Karpas-422 (cell line): ENCODE data around the gene TNK1. TPM values are rescaled to one million over a fixed set of nuclear protein-coding genes. Genes with fewer than 3 reads are reported as not detected.

Experiments used
- DNase-seq: peaks from one replicate; pipeline ENCODE4 v3.0.0-alpha.2; 2015
- H2AFZ ChIP-seq: fragments of 200-600 bp; sonication (generic); 2 replicates; pipeline ENCODE4 v1.6.1; 2014; ENCODE audit warnings: antibody characterized with exemption, low read length, mixed read lengths
- H3K27ac ChIP-seq: fragments of 200-600 bp; sonication (generic); 2 replicates; pipeline ENCODE4 v1.5.1; 2014; ENCODE audit warnings: mild to moderate bottlenecking, low read length, moderate library complexity
- H3K27me3 ChIP-seq: fragments of 200-600 bp; sonication (generic); 2 replicates; pipeline ENCODE4 v1.6.1; 2014; ENCODE audit warnings: low read length, mixed read lengths
- H3K36me3 ChIP-seq: fragments of 200-600 bp; sonication (generic); 2 replicates; pipeline ENCODE4 v1.6.1; 2014; ENCODE audit warnings: low read length, mixed read lengths; ENCODE audit not compliant: insufficient read depth
- H3K4me1 ChIP-seq: fragments of 200-600 bp; sonication (generic); 2 replicates; pipeline ENCODE4 v1.6.1; 2014; ENCODE audit warnings: mild to moderate bottlenecking, low read length, mixed read lengths
- H3K4me2 ChIP-seq: fragments of 200-600 bp; sonication (generic); 2 replicates; pipeline ENCODE4 v1.6.1; 2014; ENCODE audit warnings: low read length, low read depth, mild to moderate bottlenecking; ENCODE audit not compliant: poor library complexity, severe bottlenecking
- H3K4me3 ChIP-seq: fragments of 200-600 bp; sonication (generic); 2 replicates; pipeline ENCODE4 v1.5.1; 2014; ENCODE audit warnings: mild to moderate bottlenecking, antibody characterized with exemption, low read length, mixed read lengths
- H3K79me2 ChIP-seq: fragments of 200-600 bp; sonication (generic); 2 replicates; pipeline ENCODE4 v1.6.1; 2014; ENCODE audit warnings: mild to moderate bottlenecking, low read length, mixed read lengths
- H3K9ac ChIP-seq: fragments of 200-600 bp; sonication (generic); 2 replicates; pipeline ENCODE4 v1.6.0; 2014; ENCODE audit warnings: low read length
- H3K9me2 ChIP-seq: fragments of 200-600 bp; sonication (generic), shearing (Covaris generic); replicated peaks from 2 replicates; pipeline ENCODE4 v1.6.0; 2014; ENCODE audit warnings: mild to moderate bottlenecking, low read length, moderate library complexity; ENCODE audit not compliant: insufficient read depth
- H3K9me3 ChIP-seq: fragments of 300-700, 200-600 bp; sonication (generic); 2 replicates; pipeline ENCODE4 v1.6.1; 2014; ENCODE audit warnings: low read length, mixed read lengths
- H4K20me1 ChIP-seq: fragments of 200-600 bp; sonication (generic); 2 replicates; pipeline ENCODE4 v1.6.1; 2014; ENCODE audit warnings: mild to moderate bottlenecking, antibody characterized with exemption, low read length, low read depth; ENCODE audit not compliant: insufficient read depth
- total RNA-seq: library from RNA; depleted of rRNA; stranded (reverse); fragments of >200 nt; shearing (Covaris generic); gene quantifications from 2 replicates; pipeline ENCODE4 v1.2.3, GENCODE V29; 2014; ENCODE audit warnings: low replicate concordance

Gene TNK1
- total RNA-seq, 1 experiment from 2014 or later, result 0.75 TPM

DNA sequence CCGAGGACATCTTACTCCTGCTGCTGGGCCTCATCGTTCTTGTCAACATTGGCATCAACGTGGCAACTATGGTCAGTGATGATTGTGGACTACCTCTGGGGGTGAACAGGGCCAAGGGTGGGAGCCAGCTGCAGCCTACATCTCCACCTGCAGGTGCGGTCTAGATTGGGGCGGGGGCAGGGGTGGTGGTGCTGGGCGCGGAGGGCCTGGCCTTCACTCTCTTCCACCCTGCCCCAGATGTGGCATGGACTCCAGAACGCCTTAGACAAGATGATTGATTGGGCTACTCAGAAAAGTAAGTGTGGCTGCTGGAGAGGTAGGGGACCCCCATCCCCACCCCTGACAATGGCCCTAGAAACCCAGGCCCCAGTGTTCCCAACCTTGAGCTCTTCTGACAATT is 44.9 kb downstream of the TNK1 start:
- Histone ChIP-seq H3K9me2 (no peaks in the 10 kb centered on the region), H3K27ac (no peak overlapping the region), H3K4me2 (no peak overlapping the region), H4K20me1 (no peaks in the 10 kb centered on the region), H3K79me2 (no peaks in the 10 kb centered on the region), H3K36me3 (no peaks in the 10 kb centered on the region), H3K9me3 (no peaks in the 10 kb centered on the region), H3K9ac (no peak overlapping the region), H3K27me3 (no peaks in the 10 kb centered on the region), H2AFZ (no peak overlapping the region), H3K4me3 (no peak overlapping the region), H3K4me1 (no peaks in the 10 kb centered on the region)
- DNase-seq, result no peak

DNA sequence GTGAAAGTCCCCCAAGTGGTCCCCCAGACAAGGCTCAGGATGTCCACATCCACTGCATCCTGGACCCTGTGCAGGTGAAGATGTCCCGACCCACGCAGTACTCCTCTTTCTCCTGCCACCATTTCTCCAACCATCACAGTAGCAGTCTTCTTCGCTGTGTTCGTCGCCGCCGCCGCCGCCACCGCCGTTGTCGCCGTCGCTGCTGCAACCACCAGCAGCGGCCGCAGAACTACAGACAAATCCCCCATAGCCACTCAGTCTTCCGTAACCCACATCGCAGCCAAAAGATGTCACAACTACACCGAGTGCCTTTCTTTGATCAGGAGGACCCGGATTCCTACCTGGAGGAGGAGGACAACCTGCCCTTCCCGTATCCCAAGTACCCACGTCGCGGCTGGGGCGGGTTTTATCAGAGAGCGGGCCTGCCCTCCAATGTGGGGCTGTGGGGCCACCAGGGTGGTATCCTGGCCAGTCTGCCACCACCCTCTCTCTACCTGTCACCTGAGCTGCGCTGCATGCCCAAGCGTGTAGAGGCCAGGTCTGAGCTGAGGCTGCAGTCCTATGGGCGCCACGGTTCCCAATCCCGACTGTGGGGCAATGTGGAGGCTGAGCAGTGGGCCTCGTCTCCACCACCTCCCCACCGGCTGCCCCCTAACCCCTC is 45.4 kb downstream of the TNK1 start:
- H3K36me3 ChIP-seq, result no peaks in the 10 kb centered on the region
- no peak overlapping the region for H3K9ac ChIP-seq
- H3K9me3 ChIP-seq, result no peaks in the 10 kb centered on the region
- no peak for DNase-seq
- H3K4me3 ChIP-seq, result no peak overlapping the region
- H4K20me1 ChIP-seq, result no peaks in the 10 kb centered on the region
- no peaks in the 10 kb centered on the region for H3K9me2 ChIP-seq
- H3K27ac ChIP-seq, result no peak overlapping the region
- H3K4me2 ChIP-seq, result no peak overlapping the region
- no peak overlapping the region for H2AFZ ChIP-seq
- no peaks in the 10 kb centered on the region for H3K27me3 ChIP-seq
- H3K79me2 ChIP-seq, result no peaks in the 10 kb centered on the region
- H3K4me1 ChIP-seq, result no peaks in the 10 kb centered on the region

DNA sequence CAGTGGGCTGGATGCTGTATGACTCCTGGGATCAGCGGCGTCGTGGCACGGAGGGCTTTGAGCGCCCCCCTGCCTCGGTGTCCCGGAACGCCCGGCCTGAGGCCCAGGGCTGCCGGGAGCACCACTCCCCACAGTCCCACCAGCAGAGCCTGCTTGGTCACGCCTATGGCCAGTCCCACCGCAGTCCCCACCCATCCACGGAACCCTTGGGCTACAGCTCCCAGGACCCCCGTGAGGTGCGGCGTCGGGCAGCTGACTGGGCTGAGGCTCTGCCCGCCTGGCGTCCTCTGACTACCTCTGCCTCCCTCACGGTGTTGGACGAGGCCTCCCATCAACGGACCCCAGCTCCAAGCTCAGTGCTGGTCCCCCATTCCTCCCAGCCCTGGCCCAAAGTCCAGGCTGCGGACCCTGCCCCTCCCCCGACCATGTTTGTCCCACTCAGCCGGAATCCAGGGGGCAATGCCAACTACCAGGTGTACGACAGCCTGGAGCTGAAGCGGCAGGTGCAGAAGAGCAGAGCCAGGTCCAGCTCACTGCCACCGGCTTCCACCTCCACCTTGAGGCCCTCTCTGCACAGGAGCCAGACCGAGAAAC is 46.1 kb downstream of the TNK1 start:
- H3K9me2 ChIP-seq, result no peaks in the 10 kb centered on the region
- H4K20me1 ChIP-seq, result no peaks in the 10 kb centered on the region
- H3K4me3 ChIP-seq, result no peak overlapping the region
- H2AFZ ChIP-seq, result no peak overlapping the region
- no peaks in the 10 kb centered on the region for H3K27me3 ChIP-seq
- no peaks in the 10 kb centered on the region for H3K79me2 ChIP-seq
- H3K4me1 ChIP-seq, result no peaks in the 10 kb centered on the region
- no peak overlapping the region for H3K27ac ChIP-seq
- H3K9ac ChIP-seq, result no peak overlapping the region
- no peaks in the 10 kb centered on the region for H3K36me3 ChIP-seq
- no peak overlapping the region for H3K4me2 ChIP-seq
- DNase-seq, result no peak
- no peaks in the 10 kb centered on the region for H3K9me3 ChIP-seq

DNA sequence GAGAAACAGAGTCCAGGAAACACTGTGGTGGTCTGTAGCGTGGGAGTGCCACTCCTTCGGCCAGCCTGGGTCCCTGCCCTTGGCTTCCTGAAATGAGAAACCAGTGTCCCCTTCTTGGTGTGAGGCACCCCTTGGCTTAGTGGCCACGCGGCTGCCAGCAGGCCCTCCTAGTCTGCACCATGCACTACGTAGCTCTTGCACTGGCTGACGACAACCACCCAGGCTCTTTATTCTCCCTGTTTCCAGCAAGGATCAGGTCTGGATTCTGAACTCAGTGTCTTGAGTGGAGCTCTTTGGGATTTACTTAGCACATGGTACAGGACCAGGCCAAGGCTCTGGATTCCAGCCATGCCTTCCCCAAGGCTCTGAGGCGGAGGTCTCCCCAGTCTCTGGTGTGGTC is 46.7 kb downstream of the TNK1 start:
- H3K4me3 ChIP-seq, result no peak overlapping the region
- no peaks in the 10 kb centered on the region for H3K27me3 ChIP-seq
- no peaks in the 10 kb centered on the region for H3K9me3 ChIP-seq
- no peaks in the 10 kb centered on the region for H3K36me3 ChIP-seq
- no peaks in the 10 kb centered on the region for H3K9me2 ChIP-seq
- H3K4me2 ChIP-seq, result no peak overlapping the region
- no peaks in the 10 kb centered on the region for H4K20me1 ChIP-seq
- DNase-seq, result no peak
- no peaks in the 10 kb centered on the region for H3K79me2 ChIP-seq
- H3K27ac ChIP-seq, result no peak overlapping the region
- no peak overlapping the region for H3K9ac ChIP-seq
- no peaks in the 10 kb centered on the region for H3K4me1 ChIP-seq
- H2AFZ ChIP-seq, result no peak overlapping the region

DNA sequence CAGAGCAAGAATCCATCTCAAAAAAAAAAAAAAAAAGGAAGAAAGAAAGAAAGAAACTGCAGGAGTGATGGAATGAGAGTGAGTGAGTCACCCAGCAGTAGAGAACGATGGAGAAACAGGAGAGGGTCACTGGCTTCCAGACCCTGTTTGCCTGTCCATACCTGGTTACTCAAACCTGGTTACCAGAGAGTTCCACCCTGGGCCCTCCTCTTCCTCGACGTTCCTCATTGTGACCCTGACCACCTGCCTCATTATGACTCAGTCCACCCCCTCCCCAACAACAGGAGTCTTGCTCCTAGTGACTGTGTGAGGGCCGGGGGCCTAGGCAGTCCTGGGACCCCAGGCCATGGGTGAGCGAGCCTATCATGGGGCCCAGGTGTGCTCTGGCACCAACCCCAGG is 47.7 kb downstream of the TNK1 start, which contains the start of gene SPEM3:
Gene SPEM3 (plus strand): TSS at position 301 of the 400 bp plus-strand sequence. CDS start 46 bp downstream, at position 347.
- no peak within 1 kb of the TSS for H3K4me2 ChIP-seq

DNA sequence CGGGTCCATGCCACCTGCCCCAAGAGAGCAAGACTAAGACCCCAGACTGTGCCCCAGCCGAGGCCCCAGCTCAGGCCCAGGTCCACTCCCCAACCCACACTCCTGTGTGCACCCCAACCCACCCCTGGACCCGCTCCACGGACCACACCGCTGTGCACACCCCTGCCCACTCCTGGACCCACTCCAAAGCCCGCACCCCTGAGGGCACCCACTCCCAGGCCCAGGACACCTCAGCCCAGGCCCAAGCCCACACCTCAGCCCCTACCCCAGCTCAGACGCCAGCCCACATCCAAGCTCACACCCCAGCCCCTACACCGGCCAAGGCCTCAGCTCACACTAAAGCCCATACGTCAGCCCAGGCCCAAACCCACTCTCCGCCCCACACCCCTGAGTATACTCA is 48.8 kb downstream of the TNK1 start:
- H4K20me1 ChIP-seq, result no peaks in the 10 kb centered on the region
- no peak overlapping the region for H3K4me2 ChIP-seq
- no peak overlapping the region for H2AFZ ChIP-seq
- no peak overlapping the region for H3K9ac ChIP-seq
- no peak overlapping the region for H3K4me3 ChIP-seq
- H3K9me2 ChIP-seq, result no peaks in the 10 kb centered on the region
- no peak for DNase-seq
- H3K27ac ChIP-seq, result no peak overlapping the region
- H3K36me3 ChIP-seq, result no peaks in the 10 kb centered on the region
- no peaks in the 10 kb centered on the region for H3K79me2 ChIP-seq
- H3K27me3 ChIP-seq, result no peaks in the 10 kb centered on the region
- no peaks in the 10 kb centered on the region for H3K9me3 ChIP-seq
- H3K4me1 ChIP-seq, result no peaks in the 10 kb centered on the region

More for the DNA sequence above, 47.7 kb downstream of the TNK1 start, which contains the start of gene SPEM3:
- Histone ChIP-seq H2AFZ (no peak within 1 kb of the TSS), H3K79me2 (no peaks in the 10 kb centered on the region), H3K9ac (no peak within 1 kb of the TSS), H3K36me3 (no peaks in the 10 kb centered on the region), H3K4me1 (no peaks in the 10 kb centered on the region), H3K4me3 (no peak within 1 kb of the TSS), H3K9me2 (no peaks in the 10 kb centered on the region), H3K27me3 (no peaks in the 10 kb centered on the region), H4K20me1 (no peaks in the 10 kb centered on the region), H3K27ac (no peak within 1 kb of the TSS), H3K9me3 (no peaks in the 10 kb centered on the region)
- DNase-seq, result no peak

DNA sequence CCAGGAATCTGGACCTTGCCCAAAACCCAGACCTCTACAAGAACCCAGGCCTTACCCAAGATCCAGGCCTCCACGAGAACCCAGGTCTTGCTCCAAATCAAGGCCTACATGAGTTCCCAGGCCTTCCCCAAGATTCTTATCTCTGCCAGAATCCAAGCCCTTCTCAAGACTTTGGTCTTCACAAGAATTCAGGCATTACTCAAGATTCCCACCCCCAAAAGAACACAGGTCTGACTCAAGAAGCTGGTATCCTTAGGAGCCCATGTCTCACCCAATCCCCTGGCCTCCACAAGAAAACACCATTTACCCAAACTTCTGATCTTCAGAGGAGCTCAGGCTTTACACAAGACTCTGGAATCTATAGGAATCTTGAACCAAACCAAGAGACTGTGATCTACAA is 50.3 kb downstream of the TNK1 start:
- DNase-seq, result no peak
- no peak overlapping the region for H3K4me3 ChIP-seq
- H3K27me3 ChIP-seq, result no peaks in the 10 kb centered on the region
- H3K27ac ChIP-seq, result no peak overlapping the region
- H3K4me2 ChIP-seq, result no peak overlapping the region
- no peaks in the 10 kb centered on the region for H4K20me1 ChIP-seq
- no peak overlapping the region for H2AFZ ChIP-seq
- no peaks in the 10 kb centered on the region for H3K36me3 ChIP-seq
- no peak overlapping the region for H3K9ac ChIP-seq
- H3K9me3 ChIP-seq, result no peaks in the 10 kb centered on the region
- H3K4me1 ChIP-seq, result peaks cover 3% of the 10 kb centered on the region
- H3K79me2 ChIP-seq, result 0 out of 2 replicates have a peak, but pooled peaks cover 2% of the 10 kb centered on the region
- H3K9me2 ChIP-seq, result no peaks in the 10 kb centered on the region

DNA sequence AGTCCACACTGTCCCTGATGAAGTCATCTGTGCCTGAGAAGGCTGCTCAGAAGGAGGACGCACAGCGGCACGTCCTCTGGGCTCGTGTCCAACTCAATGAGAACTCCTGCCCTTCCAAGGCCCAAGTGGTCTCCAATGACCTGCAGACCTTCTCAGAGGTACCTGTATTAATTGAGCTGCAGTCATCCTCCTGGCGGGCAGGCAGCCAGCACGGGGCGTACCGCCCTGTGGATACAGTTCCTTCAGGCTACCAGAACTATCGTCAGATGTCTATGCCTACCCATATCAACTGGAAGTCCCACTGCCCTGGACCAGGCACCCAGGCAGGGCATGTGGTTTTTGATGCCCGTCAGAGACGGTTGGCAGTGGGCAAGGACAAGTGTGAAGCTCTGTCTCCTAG is 51.4 kb downstream of the TNK1 start:
- Histone ChIP-seq H3K27ac (no peak overlapping the region), H3K36me3 (no peaks in the 10 kb centered on the region), H4K20me1 (0 out of 2 replicates have a peak, but pooled peaks cover under 1% of the 10 kb centered on the region), H3K9ac (no peak overlapping the region), H3K79me2 (0 out of 2 replicates have a peak, but pooled peaks cover 4% of the 10 kb centered on the region), H3K27me3 (no peaks in the 10 kb centered on the region), H2AFZ (no peak overlapping the region), H3K4me2 (no peak overlapping the region), H3K4me3 (no peak overlapping the region), H3K9me3 (no peaks in the 10 kb centered on the region), H3K9me2 (no peaks in the 10 kb centered on the region), H3K4me1 (peaks cover 12% of the 10 kb centered on the region)
- DNase-seq, result no peak
